ENCODE results near the gene ITCH. TPM values are rescaled to one million over a fixed set of nuclear protein-coding genes. Genes with fewer than 3 reads are reported as not detected.

ITCH gene
- polyA plus RNA-seq, 1 donor from 2014 or later, result 39.5 TPM

GRCh38 chr20:34433391-34433790 is 70.3 kb downstream of the ITCH start:
- Histone ChIP-seq H3F3A (ENCODE audit: insufficient read depth, low read length, poor library complexity, severe bottlenecking) (no peaks in the 10 kb centered on the region), H3K9me3 (ENCODE audit: low read length) (no peaks in the 10 kb centered on the region), H3K9me2 (ENCODE audit: insufficient read depth, low read length) (no peaks in the 10 kb centered on the region), H3K27me3 (ENCODE audit: insufficient read depth, low read depth, low read length) (no peaks in the 10 kb centered on the region), H3K36me3 (ENCODE audit: insufficient read depth, low read length) (no peaks in the 10 kb centered on the region), H2AFZ (ENCODE audit: low read depth, low read length) (no peak overlapping the region), H3K79me2 (replicated peaks; ENCODE audit: insufficient read depth, low read length) (no peaks in the 10 kb centered on the region), H3K4me3 (ENCODE audit: low read length) (no peak overlapping the region), H3K27ac (ENCODE audit: low read length) (no peak overlapping the region), H3K9ac (ENCODE audit: low read length) (no peak overlapping the region), H3K4me2 (ENCODE audit: low read length) (no peak overlapping the region), H4K20me1 (ENCODE audit: insufficient read depth) (no peaks in the 10 kb centered on the region)
- no peak for TF ChIP-seq EZH2 (IDR thresholded peaks at IDR 0.05; ENCODE audit: borderline replicate concordance, insufficient read depth, low read length, poor library complexity, severe bottlenecking)
- no peak for TF ChIP-seq EP300 (conservative IDR thresholded peaks at IDR 0.05; ENCODE audit: poor library complexity, severe bottlenecking)
- no peak for TF ChIP-seq POLR2AphosphoS5 (IDR thresholded peaks at IDR 0.05)
- no peak for TF ChIP-seq SMC3 (conservative IDR thresholded peaks at IDR 0.05; ENCODE audit: poor library complexity)
- TF ChIP-seq REST (IDR thresholded peaks at IDR 0.05; ENCODE audit: borderline replicate concordance), result no peak

GRCh38 chr20:34435589-34435988 is 72.5 kb downstream of the ITCH start:
- no peaks in the 10 kb centered on the region for H3K79me2 ChIP-seq (replicated peaks; ENCODE audit: insufficient read depth, low read length)

More at GRCh38 chr20:34435589-34435988, 72.5 kb downstream of the ITCH start:
- Histone ChIP-seq H3K9me2 (ENCODE audit: insufficient read depth, low read length) (no peaks in the 10 kb centered on the region), H3K4me3 (ENCODE audit: low read length) (no peak overlapping the region), H3K27ac (ENCODE audit: low read length) (no peak overlapping the region), H2AFZ (ENCODE audit: low read depth, low read length) (no peak overlapping the region), H3K27me3 (ENCODE audit: insufficient read depth, low read depth, low read length) (no peaks in the 10 kb centered on the region), H3K36me3 (ENCODE audit: insufficient read depth, low read length) (no peaks in the 10 kb centered on the region), H3F3A (ENCODE audit: insufficient read depth, low read length, poor library complexity, severe bottlenecking) (no peaks in the 10 kb centered on the region), H3K4me2 (ENCODE audit: low read length) (no peak overlapping the region), H4K20me1 (ENCODE audit: insufficient read depth) (no peaks in the 10 kb centered on the region), H3K9ac (ENCODE audit: low read length) (no peak overlapping the region), H3K9me3 (ENCODE audit: low read length) (no peaks in the 10 kb centered on the region)
- TF ChIP-seq MXI1 (conservative IDR thresholded peaks at IDR 0.05; ENCODE audit: poor library complexity, severe bottlenecking) (no peak), REST (IDR thresholded peaks at IDR 0.05; ENCODE audit: borderline replicate concordance) (no peak), SMC3 (conservative IDR thresholded peaks at IDR 0.05; ENCODE audit: poor library complexity) (no peak), EP300 (conservative IDR thresholded peaks at IDR 0.05; ENCODE audit: poor library complexity, severe bottlenecking) (no peak), TAF1 (IDR thresholded peaks at IDR 0.05; ENCODE audit: low read depth) (no peak), EZH2 (IDR thresholded peaks at IDR 0.05; ENCODE audit: borderline replicate concordance, insufficient read depth, low read length, poor library complexity, severe bottlenecking) (no peak), POLR2AphosphoS5 (IDR thresholded peaks at IDR 0.05) (no peak), CTCF (IDR thresholded peaks at IDR 0.05; ENCODE audit: poor library complexity, severe bottlenecking) (no peak), RAD21 (conservative IDR thresholded peaks at IDR 0.05) (no peak)

All from neural cell (in vitro differentiated cells).